Activated naive CD4-positive, alpha-beta T cell treated with anti-CD3 and anti-CD28 coated beads, Interleukin-2, amount 50 U/mL, for 16 hours (primary cell): Measurements from ENCODE around the gene PTPN22.

Experiments
- DNase-seq: peaks from one replicate; pipeline ENCODE4 v3.0.0-alpha.2; 2020

Gene PTPN22

GRCh38 chr1:113871597-113872113, at the start of gene PTPN22:
Gene PTPN22 (minus strand): TSS chr1:113871712.
- peak; percentile 79 for DNase-seq

GRCh38 chr1:113918243-113918642, 46.7 kb upstream of the PTPN22 start:
- DNase-seq = no peak

- no peak for DNase-seq
Observed at GRCh38 chr1:113917400-113918082, 46.0 kb upstream of the PTPN22 start.

GRCh38 chr1:113916974-113917373, 45.5 kb upstream of the PTPN22 start:
- DNase-seq = no peak

GRCh38 chr1:113913887-113914664, 42.6 kb upstream of the PTPN22 start:
- DNase-seq = no peak

GRCh38 chr1:113913312-113913668, 41.8 kb upstream of the PTPN22 start:
- no peak for DNase-seq

GRCh38 chr1:113912594-113913311, 41.2 kb upstream of the PTPN22 start:
- DNase-seq = no peak

- DNase-seq = peak; percentile 27
Observed at GRCh38 chr1:113905435-113905861, 33.9 kb upstream of the PTPN22 start.

- peak; percentile 96 for DNase-seq
Observed at GRCh38 chr1:113904674-113905434, 33.3 kb upstream of the PTPN22 start, which contains the start of the genes AP4B1 and DCLRE1B. Gene AP4B1 (minus strand): TSS chr1:113904799. CDS start chr1:113904717, 82 bp downstream. Gene DCLRE1B (plus strand): TSS chr1:113905326. CDS start chr1:113905587, 261 bp downstream.

- peak; percentile 67 for DNase-seq
Observed at GRCh38 chr1:113904293-113904673, 32.8 kb upstream of the PTPN22 start.

GRCh38 chr1:113903501-113904292, 32.2 kb upstream of the PTPN22 start:
- DNase-seq = peak; percentile 22

- DNase-seq = no peak
Observed at GRCh38 chr1:113901191-113901590, 29.7 kb upstream of the PTPN22 start.

- DNase-seq = no peak
Observed at GRCh38 chr1:113899111-113899510, 27.6 kb upstream of the PTPN22 start.

GRCh38 chr1:113898241-113898814, 26.8 kb upstream of the PTPN22 start:
- DNase-seq = no peak

- no peak for DNase-seq
Observed at GRCh38 chr1:113895961-113896360, 24.4 kb upstream of the PTPN22 start.

- DNase-seq = no peak
Observed at GRCh38 chr1:113895098-113895497, 23.6 kb upstream of the PTPN22 start.

- DNase-seq = no peak
Observed at GRCh38 chr1:113893267-113893666, 21.8 kb upstream of the PTPN22 start.

- DNase-seq = no peak
Observed at GRCh38 chr1:113891631-113892220, 20.2 kb upstream of the PTPN22 start.

GRCh38 chr1:113890816-113891215, 19.3 kb upstream of the PTPN22 start:
- no peak for DNase-seq

GRCh38 chr1:113887402-113888175, 16.1 kb upstream of the PTPN22 start, which contains the start of gene BCL2L15:
Gene BCL2L15 (minus strand): TSS chr1:113887581. CDS start chr1:113887375, 206 bp downstream.
- no peak for DNase-seq
